ENCODE measurements around the gene GGN.

- TF ChIP-seq CTCF (conservative IDR thresholded peaks at IDR 0.05 in 1 of 2, IDR thresholded peaks at IDR 0.05 in 1 of 2; ENCODE audit: low read depth in 1 of 2, low read length in 2 of 2) (no peak), EZH2 (IDR thresholded peaks at IDR 0.05; ENCODE audit: low read length, missing control alignments) (no peak)
These were observed 35.2 kb downstream of the GGN start for GRCh38 chr19:38352611-38353010.

Data from fibroblast of lung (primary cell).